Endothelial cell of umbilical vein (primary cell): ENCODE data around the gene INPP5A. TPM values are rescaled to one million over a fixed set of nuclear protein-coding genes. Genes with fewer than 3 reads are reported as not detected.

ENCODE experiments used
- BruUV-seq: library from RNA; stranded (reverse); fragments of 400-500 nt; replicated peaks from 2 replicates; lab custom pipeline; 2021; lab: Mats Ljungman, UMichigan
- CTCF ChIA-PET: fragments of 300-600, 350-600 bp; sonication (Branson Sonifier 250); formaldehyde crosslinking; loops from one replicate; lab custom pipeline; 2021; ENCODE audit warnings: antibody characterized with exemption, inconsistent platforms; lab: Charles Lee
- POLR2A ChIA-PET: fragments of 300-600, 350-600 bp; sonication (Branson Sonifier 250); formaldehyde crosslinking; loops from one replicate; lab custom pipeline; 2021; ENCODE audit warnings: antibody characterized with exemption, inconsistent platforms; lab: Charles Lee
- DNase-seq: peaks from one replicate; pipeline ENCODE4 v3.0.0-alpha.2; 2011; ENCODE audit warnings: low read depth, low spot score
- FAIRE-seq: peaks from 2 replicates; lab custom pipeline; 2011; peaks lifted over from hg19 to GRCh38; lab: Jason Lieb, UNC
- H2AFZ ChIP-seq: 2 replicates; pipeline ENCODE4 v1.6.0; 2012; ENCODE audit warnings: low read depth, low read length, control low read depth, inconsistent platforms
- H3K27ac ChIP-seq: 2 replicates; pipeline ENCODE4 v1.5.1; 2011; ENCODE audit warnings: low read depth, mild to moderate bottlenecking, control low read depth, low read length, moderate library complexity; ENCODE audit not compliant: insufficient read depth
- H3K27me3 ChIP-seq, 2 experiments: 2 replicates each; pipeline versions ENCODE4 v1.6.0 to v1.6.1; 2011; ENCODE audit warnings: low read length in 2 of 2, mixed read lengths in 1 of 2; ENCODE audit not compliant: control insufficient read depth in 2 of 2, insufficient read depth in 2 of 2
- H3K36me3 ChIP-seq, 2 experiments: 2 replicates in 1 of 2; 3 replicates in 1 of 2; pipeline ENCODE4 v1.5.1; 2011; ENCODE audit warnings: low read length in 2 of 2, mild to moderate bottlenecking in 1 of 2, moderate library complexity in 1 of 2; ENCODE audit not compliant: control insufficient read depth in 2 of 2, insufficient read depth in 2 of 2; ENCODE audit errors: extremely low read depth in 1 of 2
- H3K4me1 ChIP-seq: 3 replicates; pipeline ENCODE4 v1.5.1; 2011; ENCODE audit warnings: mild to moderate bottlenecking, low read length; ENCODE audit not compliant: control insufficient read depth, insufficient read depth; ENCODE audit errors: extremely low read depth
- H3K4me2 ChIP-seq: 2 replicates; pipeline ENCODE4 v1.6.1; 2011; ENCODE audit warnings: low read length, control low read depth, mixed read lengths; ENCODE audit not compliant: insufficient read depth
- H3K4me3 ChIP-seq, 3 experiments: fragments of 200-600 bp in 1 of 3; sonication (generic), shearing (Covaris generic) in 1 of 3; replicated peaks in 1 of 3; 2 replicates each; pipeline ENCODE4 v1.5.1; 2011 to 2016; ENCODE audit warnings: control low read depth in 3 of 3, low read length in 3 of 3, mild to moderate bottlenecking in 2 of 3, inconsistent platforms in 1 of 3, low read depth in 1 of 3, moderate library complexity in 1 of 3; ENCODE audit not compliant: insufficient read depth in 1 of 3
- H3K79me2 ChIP-seq: 2 replicates; pipeline ENCODE4 v1.6.0; 2012; ENCODE audit warnings: low read length, inconsistent platforms; ENCODE audit not compliant: control insufficient read depth, insufficient read depth
- H3K9ac ChIP-seq: replicated peaks from 2 replicates; pipeline ENCODE3; 2011; ENCODE audit warnings: low read length, control low read depth; ENCODE audit not compliant: insufficient read depth; ENCODE audit errors: extremely low read depth
- H3K9me1 ChIP-seq: replicated peaks from 3 replicates; pipeline ENCODE4 v1.6.0; 2011; ENCODE audit warnings: mild to moderate bottlenecking, low read length; ENCODE audit not compliant: control insufficient read depth, insufficient read depth; ENCODE audit errors: extremely low read depth
- H3K9me3 ChIP-seq: replicated peaks from 2 replicates; pipeline ENCODE4 v1.5.1; 2012; ENCODE audit warnings: low read length, inconsistent platforms; ENCODE audit not compliant: control insufficient read depth, insufficient read depth
- H4K20me1 ChIP-seq: replicated peaks from 2 replicates; pipeline ENCODE3; 2011; ENCODE audit warnings: mild to moderate bottlenecking, low read length; ENCODE audit not compliant: control insufficient read depth, insufficient read depth; ENCODE audit errors: extremely low read depth
- CTCF ChIP-seq, 2 donors: IDR thresholded peaks; 1 replicate in 1 of 2; 2 replicates in 1 of 2; pipeline ENCODE4 v1.5.1; 2011; ENCODE audit warnings: low read length in 2 of 2, mild to moderate bottlenecking in 2 of 2, moderate library complexity in 2 of 2, control low read depth in 1 of 2, inconsistent platforms in 1 of 2, low read depth in 1 of 2; ENCODE audit not compliant: insufficient read depth in 1 of 2; ENCODE audit errors: extremely low read depth in 1 of 2
- EZH2 ChIP-seq: IDR thresholded peaks from 2 replicates; pipeline ENCODE4 v1.6.1; 2012; ENCODE audit warnings: borderline replicate concordance, low read depth, mild to moderate bottlenecking, moderate library complexity, low read length, inconsistent platforms; ENCODE audit not compliant: severe bottlenecking
- FOS ChIP-seq: IDR thresholded peaks from 2 replicates; pipeline ENCODE4 v1.6.1; 2011; ENCODE audit warnings: mild to moderate bottlenecking, low read length, moderate library complexity, borderline replicate concordance; ENCODE audit not compliant: insufficient read depth
- GATA2 ChIP-seq: IDR thresholded peaks from 2 replicates; pipeline ENCODE4 v1.7.0; 2011; ENCODE audit warnings: low read depth, mild to moderate bottlenecking, moderate library complexity, mixed read lengths, low read length; ENCODE audit not compliant: insufficient read length, insufficient read depth
- JUN ChIP-seq: IDR thresholded peaks from 2 replicates; pipeline ENCODE4 v1.6.1; 2011; ENCODE audit warnings: borderline replicate concordance, low read depth; ENCODE audit not compliant: insufficient read length, insufficient read depth
- MAX ChIP-seq: IDR thresholded peaks from 2 replicates; pipeline ENCODE4 v1.6.1; 2011; ENCODE audit not compliant: insufficient read depth, insufficient read length
- POLR2A ChIP-seq: IDR thresholded peaks from 2 replicates; pipeline ENCODE4 v1.6.1; 2012; ENCODE audit warnings: low read depth, mild to moderate bottlenecking, control low read depth, low read length
- POLR2AphosphoS5 ChIP-seq: IDR thresholded peaks from 2 replicates; pipeline ENCODE4 v1.6.1; 2012; ENCODE audit warnings: low read depth, mild to moderate bottlenecking, control low read depth, low read length, moderate library complexity; ENCODE audit not compliant: insufficient read depth
- dilution Hi-C: fragments of 300-500 bp; cut with MboI; formaldehyde crosslinking; loops from one replicate; pipeline ENCODE4 v1.15.0; 2019; ENCODE audit warnings: low sequenced_read_pairs; ENCODE audit not compliant: extremely low pct_ligation_motif_present
- intact Hi-C: fragments of 100-400 bp; cut with micrococcal nuclease; formaldehyde crosslinking; loops from one replicate; pipeline ENCODE4 v1.10.0; 2022
- polyA plus RNA-seq, 4 experiments: library from polyadenylated mRNA; depleted of rRNA in 3 of 4; stranded (reverse) in 3 of 4; unstranded in 1 of 4; fragments of >200 nt; gene quantifications; 2 replicates each; pipeline versions ENCODE4 v1.2.1 to v1.2.3, GENCODE V29; 2011 to 2012; ENCODE audit warnings: missing spikeins in 1 of 4
- total RNA-seq: library from RNA; stranded (reverse); gene quantifications from 2 replicates; pipeline ENCODE4 v1.2.3, GENCODE V29; 2021

The INPP5A gene
- total and polyA plus RNA-seq, 2 donors (not counting 3 experiments of a cell fraction or from before 2014, with no cell fraction given) = 22.9 to 33.2 TPM

GRCh38 chr10:132740588-132740987 lies 203.0 kb downstream of the INPP5A start:
- TF ChIP-seq POLR2AphosphoS5 (no peak), GATA2 (no peak), POLR2A (no peak), MAX (no peak)
- Histone ChIP-seq H3K27me3 (no peaks in the 10 kb centered on the region), H3K79me2 (no peaks in the 10 kb centered on the region), H3K36me3 (no peaks in the 10 kb centered on the region), H3K4me1 (no peaks in the 10 kb centered on the region), H3K9me3 (no peaks in the 10 kb centered on the region), H3K4me2 (no peak overlapping the region), H3K4me3 (no peak overlapping the region), H3K9ac (no peak overlapping the region), H3K27ac (no peak overlapping the region), H2AFZ (no peak overlapping the region), H4K20me1 (no peaks in the 10 kb centered on the region), H3K9me1 (no peaks in the 10 kb centered on the region)
- POLR2A ChIA-PET = no interaction called here
- CTCF ChIA-PET = no interaction called here
- intact Hi-C loops = no loop called here
- dilution Hi-C loops = no loop called here
- FAIRE-seq (no peak), DNase-seq (no peak)
- no TSS peak for BruUV-seq

- FAIRE-seq = no peak
- Histone ChIP-seq H3K9me3 (no peaks in the 10 kb centered on the region), H4K20me1 (no peaks in the 10 kb centered on the region), H3K9me1 (no peaks in the 10 kb centered on the region), H2AFZ (no peak overlapping the region), H3K27ac (no peak overlapping the region), H3K4me1 (no peaks in the 10 kb centered on the region), H3K36me3 (no peaks in the 10 kb centered on the region), H3K9ac (no peak overlapping the region), H3K27me3 (no peaks in the 10 kb centered on the region), H3K4me2 (no peak overlapping the region), H3K79me2 (no peaks in the 10 kb centered on the region), H3K4me3 (no peak overlapping the region)
- ChIA-PET POLR2A (no interaction called here), CTCF (no interaction called here)
- dilution Hi-C loops (no loop called here), intact Hi-C loops (no loop called here)
- no peak for DNase-seq
- no peak for TF ChIP-seq POLR2AphosphoS5
- TF ChIP-seq EZH2 = no peak
- no peak for TF ChIP-seq MAX
- TF ChIP-seq FOS = no peak
- no peak for TF ChIP-seq CTCF (IDR thresholded peaks at IDR 0.05; ENCODE audit: extremely low read depth in 1 of 2, insufficient read depth in 1 of 2, low read depth in 1 of 2, low read length in 2 of 2)
- no peak for TF ChIP-seq JUN
- BruUV-seq = no TSS peak
Measured at GRCh38 chr10:132742167-132742836, 204.7 kb downstream of the INPP5A start.
